NCI-H345 treated with DMSO at 0.1 percent for 48 hours (cell line): ENCODE results near the gene SLC25A46.
"Not testable (repeated sequence)": the region's sequence is repeated elsewhere in the genome, so short reads cannot be mapped to it uniquely, and the experiment has no call there.

ENCODE experiments used
- DNase-seq: peaks from one replicate; lab custom pipeline; 2025; ENCODE audit not compliant: unreplicated experiment; lab: John Stamatoyannopoulos, UW

The SLC25A46 gene

GRCh38 chr5:110754181-110754580 is 15.4 kb downstream of the SLC25A46 start:
- DNase-seq, result no peak

GRCh38 chr5:110757118-110757729 is 18.4 kb downstream of the SLC25A46 start:
- peak; percentile 42 for DNase-seq

GRCh38 chr5:110760158-110760557 is 21.4 kb downstream of the SLC25A46 start:
- DNase-seq, result no peak

- no peak for DNase-seq
Observed at GRCh38 chr5:110768138-110768860, 29.5 kb downstream of the SLC25A46 start.

- DNase-seq, result no peak
Observed at GRCh38 chr5:110769000-110769681, 30.3 kb downstream of the SLC25A46 start.

GRCh38 chr5:110770286-110770685 is 31.5 kb downstream of the SLC25A46 start:
- no peak for DNase-seq

- DNase-seq, result no peak
Observed at GRCh38 chr5:110784901-110785300, 46.1 kb downstream of the SLC25A46 start.

- DNase-seq, result no peak
Observed at GRCh38 chr5:110785356-110785755, 46.5 kb downstream of the SLC25A46 start.

GRCh38 chr5:110788006-110788405 is 49.2 kb downstream of the SLC25A46 start:
- DNase-seq, result not testable (repeated sequence)

- no peak for DNase-seq
Observed at GRCh38 chr5:110790673-110791072, 51.9 kb downstream of the SLC25A46 start.

- DNase-seq, result no peak
Observed at GRCh38 chr5:110802998-110803397, 64.2 kb downstream of the SLC25A46 start.

- DNase-seq, result no peak
Observed at GRCh38 chr5:110803467-110804326, 64.9 kb downstream of the SLC25A46 start.

GRCh38 chr5:110807169-110807568 is 68.4 kb downstream of the SLC25A46 start:
- DNase-seq, result no peak

GRCh38 chr5:110809006-110809405 is 70.2 kb downstream of the SLC25A46 start:
- DNase-seq, result no peak
